CD4-positive, alpha-beta T cell (primary cell): ENCODE measurements around the gene CXCL12. TPM values are rescaled to one million over a fixed set of nuclear protein-coding genes. Genes with fewer than 3 reads are reported as not detected.

Experiments
- ATAC-seq: fragments of 200-7000 bp; cut with Tn5 transposase; one replicate; pipeline ENCODE4 v1.10.0; 2022; ENCODE audit warnings: mild to moderate bottlenecking; ENCODE audit not compliant: poor library complexity
- CTCF ChIA-PET: fragments of 350-600 bp; sonication (Branson Sonifier 250); formaldehyde crosslinking; loops from one replicate; lab custom pipeline; 2021; ENCODE audit warnings: antibody characterized with exemption, inconsistent platforms; lab: Charles Lee
- POLR2A ChIA-PET: fragments of 350-600 bp; sonication (Branson Sonifier 250); formaldehyde crosslinking; loops from one replicate; lab custom pipeline; 2021; ENCODE audit warnings: antibody characterized with exemption, inconsistent platforms; lab: Charles Lee
- DNase-seq, 14 experiments: peaks; one replicate each; pipeline ENCODE4 v3.0.0-alpha.2; 2013 to 2020; ENCODE audit warnings: mixed read lengths in 2 of 14
- H3K27ac ChIP-seq, 2 donors: one replicate each; pipeline versions ENCODE4 v1.5.1 to v1.7.0; 2013; ENCODE audit warnings: low read length in 2 of 2, low read depth in 1 of 2, mild to moderate bottlenecking in 1 of 2
- H3K27me3 ChIP-seq, 2 experiments: 1 replicate in 1 of 2; 2 replicates in 1 of 2; pipeline versions ENCODE4 v1.6.1 to v1.7.0; 2013; ENCODE audit warnings: low read length in 2 of 2, control low read depth in 1 of 2, mild to moderate bottlenecking in 1 of 2, moderate library complexity in 1 of 2; ENCODE audit not compliant: insufficient read depth in 2 of 2, control insufficient read depth in 1 of 2
- H3K36me3 ChIP-seq: one replicate; pipeline ENCODE4 v1.6.1; 2013; ENCODE audit warnings: low read length, control low read depth; ENCODE audit not compliant: insufficient read depth
- H3K4me1 ChIP-seq: one replicate; pipeline ENCODE4 v1.6.1; 2013; ENCODE audit warnings: low read length, control low read depth; ENCODE audit not compliant: insufficient read depth
- H3K4me3 ChIP-seq: one replicate; pipeline ENCODE4 v1.5.1; 2013; ENCODE audit warnings: mild to moderate bottlenecking, low read length, moderate library complexity
- H3K9me3 ChIP-seq, 2 experiments: 1 replicate in 1 of 2; 2 replicates in 1 of 2; pipeline versions ENCODE4 v1.6.1 to v1.7.0; 2013; ENCODE audit warnings: low read length in 2 of 2, mild to moderate bottlenecking in 2 of 2, control low read depth in 1 of 2, moderate library complexity in 1 of 2; ENCODE audit not compliant: control insufficient read depth in 1 of 2, insufficient read depth in 1 of 2
- H3K27ac Mint-ChIP-seq: one replicate; pipeline ENCODE4 v1.8.0; 2020; ENCODE audit warnings: mixed read lengths
- H3K27me3 Mint-ChIP-seq: one replicate; pipeline ENCODE4 v1.8.0; 2021; ENCODE audit warnings: mixed read lengths
- H3K36me3 Mint-ChIP-seq: one replicate; pipeline ENCODE4 v1.8.0; 2021; ENCODE audit warnings: low read depth, mixed read lengths
- H3K4me1 Mint-ChIP-seq: one replicate; pipeline ENCODE4 v1.8.0; 2021; ENCODE audit warnings: low read depth, mixed read lengths
- H3K4me3 Mint-ChIP-seq: one replicate; pipeline ENCODE4 v1.8.0; 2020; ENCODE audit warnings: mild to moderate bottlenecking, mixed read lengths
- H3K9me3 Mint-ChIP-seq: one replicate; pipeline ENCODE4 v1.8.0; 2020; ENCODE audit warnings: mixed read lengths
- CTCF ChIP-seq: fragments of 200-600 bp; IDR thresholded peaks from one replicate; pipeline ENCODE4 v1.8.0; 2022; ENCODE audit warnings: antibody characterized with exemption, mild to moderate bottlenecking
- intact Hi-C, 2 experiments: fragments of 100-400 bp; cut with DNase I in 1 of 2; cut with micrococcal nuclease in 1 of 2; formaldehyde crosslinking; loops; one replicate each; pipeline versions ENCODE4 v1.15.1 to v1.9.0; 2023 to 2025; cut with DNase I, micrococcal nuclease
- total RNA-seq, 174 experiments: library from RNA in 2 of 174; stranded (reverse) in 2 of 174; gene quantifications; one replicate each; pipeline ENCODE4 v1.2.3 and lab custom pipeline; 2021 to 2026

CXCL12 gene
- total RNA-seq, 2 experiments from 2014 or later = not detected

- Histone ChIP-seq H3K27ac (no peak overlapping the region), H3K36me3 (no peaks in the 10 kb centered on the region), H3K4me3 (no peak overlapping the region), H3K4me1 (no peaks in the 10 kb centered on the region), H3K27me3 (peaks cover 7 to 10% of the 10 kb centered on the region in 2 experiments), H3K9me3 (peaks cover 0 to 10% of the 10 kb centered on the region in 2 experiments)
- DNase-seq (no peak), ATAC-seq (no peak)
- CTCF ChIA-PET = no interaction called here
- POLR2A ChIA-PET = no interaction called here
- H3K4me1 Mint-ChIP-seq = no peaks in the 10 kb centered on the region
- no peak overlapping the region for H3K4me3 Mint-ChIP-seq
- intact Hi-C loops = no loop called here
- TF ChIP-seq CTCF = no peak
- H3K27me3 Mint-ChIP-seq = peaks cover 55% of the 10 kb centered on the region
- H3K27ac Mint-ChIP-seq = no peak overlapping the region
- H3K36me3 Mint-ChIP-seq = no peaks in the 10 kb centered on the region
- no peaks in the 10 kb centered on the region for H3K9me3 Mint-ChIP-seq
Measured at GRCh38 chr10:44392420-44392819, 7.5 kb upstream of the CXCL12 start.

DNA sequence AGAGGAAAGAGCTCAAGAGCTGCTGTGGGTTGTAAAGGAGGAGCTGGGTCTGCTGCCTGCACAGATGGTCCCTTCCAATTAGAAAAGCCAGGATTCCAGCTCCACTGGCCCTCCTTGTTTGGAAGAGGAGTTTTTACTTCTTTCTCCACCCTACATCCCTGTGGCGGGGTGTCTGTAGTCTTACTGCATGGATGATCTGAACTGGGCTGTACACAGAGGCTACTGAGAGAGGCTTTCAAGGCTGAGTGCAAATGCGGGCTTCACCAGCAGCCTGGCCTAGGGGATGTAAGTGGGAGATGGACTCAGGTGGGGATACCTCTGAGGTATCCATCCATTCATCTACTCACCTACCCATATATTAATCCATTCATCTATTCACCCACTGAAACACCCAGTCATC, 7.1 kb upstream of the CXCL12 start:
- Histone ChIP-seq H3K27me3 (peaks cover 9 to 11% of the 10 kb centered on the region in 2 experiments), H3K9me3 (peaks cover 0 to 10% of the 10 kb centered on the region in 2 experiments), H3K4me1 (no peaks in the 10 kb centered on the region), H3K27ac (no peak overlapping the region), H3K4me3 (no peak overlapping the region), H3K36me3 (no peaks in the 10 kb centered on the region)
- ATAC-seq = no peak
- Mint-ChIP-seq H3K27ac (no peak overlapping the region), H3K4me1 (no peaks in the 10 kb centered on the region), H3K27me3 (peaks cover 56% of the 10 kb centered on the region), H3K9me3 (no peaks in the 10 kb centered on the region), H3K36me3 (no peaks in the 10 kb centered on the region), H3K4me3 (no peak overlapping the region)
- no peak for TF ChIP-seq CTCF
- no peak for DNase-seq
- intact Hi-C loops = no loop called here
- ChIA-PET CTCF (no interaction called here), POLR2A (no interaction called here)

DNA sequence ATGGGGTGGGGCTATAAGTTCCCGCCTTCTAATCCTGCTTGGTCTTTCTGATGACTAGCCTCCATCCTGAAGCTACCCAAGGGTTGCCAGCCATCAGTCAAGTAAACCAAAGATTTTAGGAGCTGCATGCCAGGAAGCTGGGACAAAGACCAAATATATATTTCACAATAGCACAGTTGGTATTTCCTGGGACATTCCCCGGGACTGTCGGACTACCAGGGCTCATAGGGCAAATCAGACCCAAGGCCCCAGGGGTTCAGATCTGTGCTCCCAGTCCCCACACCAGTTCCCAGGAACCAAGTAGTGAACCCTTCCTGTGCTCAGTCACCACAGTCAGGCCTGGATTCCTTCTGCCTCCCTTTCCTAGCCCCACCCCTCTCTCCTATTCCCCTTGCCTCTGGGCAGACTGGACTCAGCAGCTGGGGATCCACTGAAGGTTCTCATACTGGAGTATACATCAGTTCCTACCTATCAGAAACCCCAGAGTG, 5.7 kb upstream of the CXCL12 start:
- H3K9me3 Mint-ChIP-seq = no peaks in the 10 kb centered on the region
- peaks cover 54% of the 10 kb centered on the region for H3K27me3 Mint-ChIP-seq
- Histone ChIP-seq H3K4me1 (no peaks in the 10 kb centered on the region), H3K9me3 (peaks cover 0 to 14% of the 10 kb centered on the region in 2 experiments), H3K36me3 (no peaks in the 10 kb centered on the region), H3K27me3 (peaks cover 20 to 21% of the 10 kb centered on the region in 2 experiments), H3K27ac (no peak overlapping the region), H3K4me3 (no peak overlapping the region)
- H3K4me1 Mint-ChIP-seq = peaks cover 3% of the 10 kb centered on the region
- DNase-seq (no peak), ATAC-seq (no peak)
- ChIA-PET POLR2A (no interaction called here), CTCF (no interaction called here)
- TF ChIP-seq CTCF = no peak
- no peaks in the 10 kb centered on the region for H3K36me3 Mint-ChIP-seq
- no peak overlapping the region for H3K27ac Mint-ChIP-seq
- intact Hi-C loops = no loop called here
- no peak overlapping the region for H3K4me3 Mint-ChIP-seq
